NCI-H1930 (cell line): ENCODE measurements around the gene TRIM52.
"Not testable (repeated sequence)": the region's sequence is repeated elsewhere in the genome, so short reads cannot be mapped to it uniquely, and the experiment has no call there.

Experiments
- DNase-seq, 2 experiments: peaks; one replicate each; lab custom pipeline; 2025; lab: John Stamatoyannopoulos, UW

The TRIM52 gene

DNA sequence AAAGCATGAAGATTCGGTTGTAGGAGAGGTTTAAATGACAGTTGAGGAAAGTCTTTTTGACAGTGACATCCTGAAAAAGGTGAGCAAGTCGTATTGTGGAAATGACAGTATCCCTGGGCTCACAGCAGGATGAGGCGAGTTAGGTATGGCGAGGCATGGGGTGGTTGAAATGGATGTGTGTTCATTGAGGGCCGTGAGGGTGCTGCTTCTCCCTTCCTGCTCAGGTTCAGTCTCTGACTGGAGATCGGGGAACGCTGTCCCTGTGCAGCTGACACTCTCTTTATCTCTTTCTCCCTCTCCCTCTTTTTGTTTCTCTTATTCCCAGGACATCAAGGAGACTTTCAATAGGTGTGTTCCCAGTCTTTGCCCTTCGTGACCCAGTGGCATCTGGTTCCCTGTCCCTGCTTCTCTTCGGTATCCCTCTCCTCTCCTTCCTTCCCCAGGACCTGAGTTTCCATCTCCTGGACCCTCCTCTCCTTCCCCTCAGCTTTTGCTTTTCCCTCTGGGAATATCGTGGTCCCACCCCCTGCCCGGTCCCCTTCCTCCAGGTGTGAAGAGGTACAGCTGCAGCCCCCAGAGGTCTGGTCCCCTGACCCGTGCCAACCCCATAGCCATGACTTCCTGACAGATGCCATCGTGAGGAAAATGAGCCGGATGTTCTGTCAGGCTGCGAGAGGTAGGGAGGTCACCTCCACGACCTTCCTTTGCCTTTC lies 27.7 kb downstream of the TRIM52 start:
- DNase-seq, result no peak

DNA sequence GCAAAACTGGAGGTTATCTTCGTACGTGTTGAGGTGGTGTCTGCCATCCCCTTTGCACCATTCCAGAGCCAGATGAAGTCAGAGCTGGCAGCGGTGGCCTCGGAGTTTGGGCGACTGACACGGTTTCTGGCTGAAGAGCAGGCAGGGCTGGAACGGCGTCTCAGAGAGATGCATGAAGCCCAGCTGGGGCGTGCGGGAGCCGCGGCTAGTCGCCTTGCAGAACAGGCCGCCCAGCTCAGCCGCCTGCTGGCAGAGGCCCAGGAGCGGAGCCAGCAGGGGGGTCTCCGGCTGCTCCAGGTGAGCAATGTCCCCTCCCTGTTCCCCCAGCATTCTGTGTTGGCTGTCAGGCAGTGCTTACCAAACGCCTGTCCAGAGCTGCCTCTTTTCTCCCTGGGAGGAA lies 28.4 kb downstream of the TRIM52 start:
- DNase-seq, result no peak

DNA sequence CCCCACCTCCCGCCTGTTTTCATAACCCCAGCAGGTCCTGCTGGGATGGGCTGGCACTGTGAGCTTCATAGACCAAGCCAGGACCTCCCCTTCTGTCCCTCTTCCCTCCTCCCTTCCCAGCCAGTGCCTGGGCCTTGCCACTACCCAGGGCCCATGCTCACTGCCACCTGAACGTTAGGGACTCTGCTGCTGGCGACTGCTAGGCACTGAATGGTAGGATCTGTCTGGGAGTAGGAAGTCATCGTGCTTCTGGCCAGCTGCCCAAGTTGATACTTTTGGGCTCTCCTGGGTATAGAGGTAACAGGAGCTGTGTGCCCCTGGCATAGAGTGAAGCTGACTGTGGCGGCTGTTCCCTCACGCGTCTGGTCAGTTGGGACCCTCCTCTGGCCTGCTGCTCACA lies 29.5 kb downstream of the TRIM52 start:
- no peak for DNase-seq

DNA sequence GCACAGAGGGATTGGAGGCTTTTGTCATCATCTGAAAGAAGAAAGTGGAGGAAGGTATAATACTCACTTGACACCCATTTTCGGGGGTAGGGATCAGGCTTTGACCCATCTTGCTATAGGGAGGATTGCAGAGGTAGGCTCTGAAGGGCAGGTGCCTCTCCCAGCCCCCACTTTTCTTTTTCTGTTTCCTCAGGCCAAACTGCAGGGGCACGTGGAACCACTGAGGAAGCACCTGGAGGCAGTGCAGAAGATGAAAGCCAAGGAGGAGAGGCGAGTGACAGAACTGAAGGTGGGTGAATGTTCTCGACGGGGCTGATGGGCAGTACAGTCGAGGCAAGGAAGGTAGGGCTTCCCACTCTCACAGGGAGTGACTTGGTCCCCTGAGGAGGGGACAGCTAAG lies 30.4 kb downstream of the TRIM52 start:
- DNase-seq, result no peak

DNA sequence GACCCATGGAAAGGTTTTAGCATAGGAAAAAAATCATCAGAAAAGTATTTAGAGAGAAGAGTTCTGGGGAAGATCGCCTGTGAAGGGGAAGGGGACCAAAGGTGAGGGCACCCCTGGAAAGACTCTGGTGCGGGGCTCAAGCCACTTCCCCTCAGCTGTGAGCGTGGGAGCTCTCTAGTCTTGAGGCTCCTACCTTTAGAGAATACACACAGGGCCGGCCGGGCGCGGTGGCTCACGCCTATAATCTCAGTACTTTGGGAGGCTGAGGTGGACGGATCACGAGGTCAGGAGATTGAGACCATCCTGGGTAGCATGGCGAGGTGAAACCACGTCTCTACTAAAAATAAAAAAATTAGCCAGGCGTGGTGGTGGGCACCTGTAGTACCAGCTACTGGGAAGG lies 30.9 kb downstream of the TRIM52 start:
- no peak for DNase-seq

DNA sequence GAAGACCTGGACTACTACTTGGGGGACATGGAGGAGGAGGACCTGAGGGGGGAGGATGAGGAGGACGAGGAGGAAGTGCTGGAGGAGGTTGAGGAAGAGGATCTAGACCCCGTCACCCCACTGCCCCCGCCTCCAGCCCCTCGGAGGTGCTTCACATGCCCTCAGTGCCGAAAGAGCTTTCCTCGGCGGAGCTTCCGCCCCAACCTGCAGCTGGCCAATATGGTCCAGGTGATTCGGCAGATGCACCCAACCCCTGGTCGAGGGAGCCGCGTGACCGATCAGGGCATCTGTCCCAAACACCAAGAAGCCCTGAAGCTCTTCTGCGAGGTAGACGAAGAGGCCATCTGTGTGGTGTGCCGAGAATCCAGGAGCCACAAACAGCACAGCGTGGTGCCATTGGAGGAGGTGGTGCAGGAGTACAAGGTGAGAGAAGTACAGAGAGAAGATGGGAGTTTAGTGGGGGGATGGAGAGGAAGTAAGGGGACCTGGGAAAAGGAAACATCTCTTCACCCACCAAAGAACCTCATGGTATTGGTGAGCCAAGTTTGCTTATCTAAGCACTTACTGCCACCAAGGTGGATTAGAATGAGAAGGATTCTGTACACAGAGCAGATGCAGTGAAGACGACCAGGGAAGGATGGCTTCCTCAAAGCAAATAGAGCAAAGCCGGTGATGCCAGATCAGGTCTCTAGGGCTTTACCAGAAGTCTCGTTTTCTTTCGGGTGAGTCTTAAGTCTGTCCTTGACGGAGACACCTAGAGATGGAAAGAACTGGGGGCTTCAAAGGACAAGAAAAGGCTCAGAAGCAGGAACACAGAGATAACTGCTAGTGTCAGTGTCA lies 36.3 kb downstream of the TRIM52 start:
- no peak for DNase-seq

DNA sequence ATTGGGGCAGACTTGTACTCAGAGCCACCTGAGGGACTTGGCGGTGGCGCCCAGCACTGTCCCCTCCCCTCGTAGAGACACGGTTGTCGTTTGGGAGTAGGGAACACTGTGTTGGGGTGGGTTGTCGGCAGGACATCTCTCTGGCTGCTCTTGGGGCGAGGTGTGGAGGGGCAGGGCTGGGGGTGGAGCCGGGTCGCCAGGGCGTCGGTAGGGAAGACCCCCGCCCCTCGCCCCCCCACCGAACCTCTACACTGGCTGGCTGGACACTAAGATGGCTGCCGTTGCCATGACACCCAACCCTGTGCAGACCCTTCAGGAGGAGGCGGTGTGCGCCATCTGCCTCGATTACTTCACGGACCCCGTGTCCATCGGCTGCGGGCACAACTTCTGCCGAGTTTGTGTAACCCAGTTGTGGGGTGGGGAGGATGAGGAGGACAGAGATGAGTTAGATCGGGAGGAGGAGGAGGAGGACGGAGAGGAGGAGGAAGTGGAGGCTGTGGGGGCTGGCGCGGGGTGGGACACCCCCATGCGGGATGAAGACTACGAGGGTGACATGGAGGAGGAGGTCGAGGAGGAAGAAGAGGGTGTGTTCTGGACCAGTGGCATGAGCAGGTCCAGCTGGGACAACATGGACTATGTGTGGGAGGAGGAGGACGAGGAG lies 37.1 kb downstream of the TRIM52 start:
- DNase-seq, result no peak

DNA sequence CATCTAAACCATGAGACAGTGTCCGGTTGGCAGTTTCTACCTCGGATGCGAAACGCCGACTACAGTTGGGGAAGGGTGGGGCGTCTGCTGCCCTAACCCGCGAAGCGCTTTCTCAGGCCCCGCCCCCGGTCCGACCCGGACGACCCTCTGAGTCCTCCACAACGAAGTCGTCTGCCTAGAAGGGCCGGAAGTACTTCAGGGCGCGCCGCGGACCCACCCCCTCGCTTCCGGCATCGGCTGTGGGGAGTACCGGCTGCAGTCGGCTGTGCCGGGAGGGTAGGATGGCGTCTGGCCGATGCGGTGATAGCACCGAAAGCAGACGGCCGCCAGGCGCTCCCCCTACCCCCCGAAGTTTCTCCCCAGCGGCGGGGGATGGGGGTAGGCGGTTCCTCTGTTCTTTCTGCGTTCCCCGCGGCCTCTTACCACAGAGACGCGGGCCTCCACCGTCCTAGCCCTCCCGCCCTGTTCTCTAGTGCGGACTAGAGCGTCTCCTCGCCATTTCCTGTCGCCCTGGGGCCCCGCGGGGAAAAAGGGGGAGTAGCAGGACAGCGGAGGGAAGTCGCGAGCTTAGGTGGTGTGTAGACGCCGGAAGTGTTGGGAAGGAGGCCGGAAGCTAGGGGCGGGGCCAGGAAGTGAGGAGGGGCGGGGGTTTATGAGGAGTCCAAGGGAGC lies 37.8 kb downstream of the TRIM52 start, which contains the start of gene TRIM41:
Gene TRIM41, plus strand, starts transcription at position 224 of the 671 bp plus-strand sequence. CDS start 719 bp downstream, outside the sequence.
- no peak for DNase-seq

DNA sequence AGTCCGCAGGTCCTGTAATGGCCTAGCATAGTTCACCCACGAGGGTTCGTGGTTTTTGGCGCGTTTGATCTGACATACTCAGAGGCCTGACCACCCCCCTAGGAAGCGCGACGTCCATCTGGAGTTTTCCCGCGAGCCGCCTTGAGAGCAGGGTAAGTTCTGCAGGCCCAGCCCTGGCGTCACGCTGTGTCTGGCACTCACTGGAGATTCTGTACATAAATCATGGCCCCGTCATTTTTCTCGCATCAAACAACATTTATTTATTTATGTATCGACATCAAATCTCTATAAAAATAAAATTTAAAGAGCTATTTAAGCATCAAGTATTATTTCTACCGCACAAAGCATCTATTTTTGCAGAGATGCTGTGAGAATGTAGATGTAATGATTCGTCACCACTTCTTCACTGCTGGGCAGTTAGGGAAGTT lies 38.3 kb downstream of the TRIM52 start:
- DNase-seq, result no peak

DNA sequence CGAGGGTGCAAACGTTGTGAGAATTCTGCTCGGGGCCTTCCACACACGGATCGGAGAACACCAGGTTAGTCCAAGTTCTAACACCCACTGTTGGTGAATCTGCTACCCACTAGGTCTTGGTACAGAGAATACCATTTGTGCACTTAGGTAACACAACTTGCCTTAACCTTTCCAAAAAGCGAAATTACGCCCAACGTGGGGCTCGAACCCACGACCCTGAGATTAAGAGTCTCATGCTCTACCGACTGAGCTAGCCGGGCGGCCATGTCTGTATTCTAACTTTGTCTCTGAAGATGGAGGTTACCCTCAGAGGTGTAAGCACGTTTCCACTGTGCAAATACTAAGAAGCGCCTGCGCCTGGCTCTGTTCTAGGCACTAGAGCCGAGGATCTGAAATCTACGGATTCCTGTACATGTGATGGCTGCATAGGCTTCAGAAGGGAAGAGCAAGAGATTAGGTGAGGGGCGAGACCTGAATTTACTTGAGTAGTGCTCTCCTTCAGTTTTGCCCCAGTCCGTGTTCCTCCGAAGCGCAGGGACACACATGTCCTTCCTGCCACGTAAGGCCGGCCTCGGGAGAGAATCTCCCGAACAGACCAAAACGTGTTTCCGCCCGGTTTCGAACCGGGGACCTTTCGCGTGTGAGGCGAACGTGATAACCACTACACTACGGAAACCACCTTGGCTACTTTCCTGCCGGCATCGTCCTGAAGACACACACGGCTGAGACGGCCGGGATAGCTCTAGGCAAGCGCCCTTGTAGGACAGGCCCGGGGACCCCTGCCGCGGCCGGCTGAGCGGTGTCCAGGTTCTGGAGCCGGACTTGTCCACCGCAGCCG lies 38.9 kb downstream of the TRIM52 start:
- no peak for DNase-seq

DNA sequence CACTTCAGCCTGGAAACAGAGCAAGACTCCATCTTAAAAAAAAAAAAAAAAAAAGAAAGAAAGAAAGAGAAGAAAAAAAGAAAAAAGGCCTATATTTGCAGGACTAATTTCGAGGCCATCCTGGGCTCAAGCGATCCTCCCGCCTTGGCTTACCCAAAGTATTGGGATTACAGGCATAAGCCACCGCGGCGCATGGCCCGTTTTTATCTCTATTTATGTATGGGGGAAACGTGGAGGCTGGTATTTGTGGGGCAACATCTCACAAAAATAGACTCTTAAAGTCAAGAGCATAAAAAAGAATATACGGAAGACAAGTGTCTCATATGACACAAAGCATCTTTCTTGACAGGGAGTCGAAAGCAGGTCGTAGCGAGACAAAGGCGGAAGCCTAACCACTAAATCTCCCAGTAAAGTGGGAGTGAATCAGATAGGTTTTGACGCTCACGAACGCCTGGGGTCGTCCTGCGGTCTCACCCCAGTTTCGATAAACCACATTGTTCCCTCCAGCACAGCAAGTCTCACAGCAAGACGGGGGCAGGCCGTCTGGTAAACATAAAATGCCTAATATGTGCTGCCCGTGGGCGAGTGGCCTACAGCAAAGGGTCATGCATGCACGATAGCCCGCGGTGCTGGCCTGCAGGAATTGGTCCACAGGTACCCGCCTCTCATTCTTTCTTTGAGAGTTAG lies 39.7 kb downstream of the TRIM52 start:
- DNase-seq, result no peak

DNA sequence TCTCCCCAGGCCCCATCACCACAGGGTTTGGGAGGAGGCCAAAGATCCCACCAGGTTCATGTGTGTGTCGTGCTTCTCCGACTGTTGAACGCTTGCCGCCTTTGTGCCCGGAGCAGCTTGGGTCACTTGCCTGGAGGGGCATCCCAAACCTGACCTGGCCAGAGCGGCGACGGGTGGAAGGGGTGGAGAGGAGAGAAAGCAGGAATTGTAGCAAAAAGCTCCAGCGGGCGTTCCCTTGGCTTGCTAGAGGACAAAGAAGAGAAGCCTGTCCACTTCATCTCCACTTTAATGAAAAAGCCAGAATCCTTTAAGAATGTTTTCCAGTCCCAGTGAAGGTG lies 40.8 kb downstream of the TRIM52 start:
- DNase-seq, result no peak

DNA sequence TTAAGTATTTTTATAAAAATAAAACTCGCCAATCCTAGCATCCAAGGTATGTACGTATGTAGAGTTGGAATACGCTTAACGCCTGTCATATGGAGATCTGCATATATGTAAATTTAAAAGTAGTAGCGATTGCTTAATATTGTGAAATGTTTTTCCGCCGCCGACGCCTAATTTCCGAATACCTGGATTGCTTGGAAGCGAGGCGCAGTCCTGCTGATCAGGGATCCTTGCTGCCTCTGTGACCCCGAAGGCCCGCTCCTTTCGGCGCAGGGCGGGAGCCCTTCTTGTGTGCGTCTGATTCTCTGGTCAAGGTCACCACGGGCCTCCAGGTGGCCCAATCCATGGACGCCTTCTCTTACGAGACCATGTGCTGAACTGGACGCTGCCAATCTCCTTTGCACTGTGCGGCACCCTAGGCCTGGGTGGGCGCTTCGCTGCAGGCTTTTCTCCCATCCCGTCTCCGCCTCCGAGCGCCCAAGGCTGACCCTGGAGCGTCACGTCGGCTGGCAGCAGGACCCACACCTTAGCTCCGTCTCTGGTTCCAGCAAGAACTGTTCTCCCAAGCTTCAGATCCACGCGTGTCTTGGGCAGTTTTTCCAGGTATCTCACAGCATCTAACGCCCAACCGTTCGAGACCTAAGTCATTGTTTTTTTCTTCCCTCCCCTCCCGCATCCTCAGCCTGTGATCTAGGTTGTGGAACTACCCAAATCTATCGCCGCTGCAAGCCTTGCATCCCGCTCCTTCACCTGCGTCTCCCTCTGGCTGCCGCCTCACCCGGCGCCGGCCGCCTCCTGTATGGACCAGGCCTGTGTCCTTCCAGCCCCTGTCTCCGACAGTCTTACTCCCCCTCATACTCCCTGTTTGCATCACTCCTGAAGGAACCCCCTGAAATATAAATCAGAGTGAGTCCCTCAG lies 41.4 kb downstream of the TRIM52 start:
- no peak for DNase-seq

DNA sequence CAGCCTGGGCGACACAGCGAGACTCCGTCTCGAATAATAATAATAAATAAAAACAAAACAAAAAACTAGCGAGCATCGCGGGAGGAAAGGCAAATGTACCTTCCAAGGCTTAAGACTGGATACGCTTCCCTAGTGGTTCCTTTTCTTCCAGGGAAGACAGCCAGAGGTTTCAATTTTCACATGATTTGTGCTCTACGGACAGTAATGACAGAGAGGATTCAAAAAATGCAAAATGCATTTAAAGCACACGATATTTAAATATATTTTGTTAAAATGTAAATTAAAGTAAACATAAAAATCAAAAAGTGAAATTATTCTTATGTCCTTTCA lies 42.2 kb downstream of the TRIM52 start:
- DNase-seq, result no peak

DNA sequence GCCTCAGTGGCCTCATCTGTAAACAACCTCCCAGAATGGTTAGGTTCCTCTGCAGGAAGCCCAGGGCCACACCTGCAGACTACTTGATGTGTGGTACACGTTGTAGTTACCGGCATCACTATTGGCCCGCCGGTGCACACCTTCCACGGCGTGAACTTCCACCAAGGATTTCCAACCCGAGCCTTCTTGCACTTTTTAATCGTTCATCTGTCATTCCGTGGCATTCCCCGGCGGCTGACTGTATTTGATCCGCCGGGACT lies 43.2 kb downstream of the TRIM52 start:
- DNase-seq, result no peak

DNA sequence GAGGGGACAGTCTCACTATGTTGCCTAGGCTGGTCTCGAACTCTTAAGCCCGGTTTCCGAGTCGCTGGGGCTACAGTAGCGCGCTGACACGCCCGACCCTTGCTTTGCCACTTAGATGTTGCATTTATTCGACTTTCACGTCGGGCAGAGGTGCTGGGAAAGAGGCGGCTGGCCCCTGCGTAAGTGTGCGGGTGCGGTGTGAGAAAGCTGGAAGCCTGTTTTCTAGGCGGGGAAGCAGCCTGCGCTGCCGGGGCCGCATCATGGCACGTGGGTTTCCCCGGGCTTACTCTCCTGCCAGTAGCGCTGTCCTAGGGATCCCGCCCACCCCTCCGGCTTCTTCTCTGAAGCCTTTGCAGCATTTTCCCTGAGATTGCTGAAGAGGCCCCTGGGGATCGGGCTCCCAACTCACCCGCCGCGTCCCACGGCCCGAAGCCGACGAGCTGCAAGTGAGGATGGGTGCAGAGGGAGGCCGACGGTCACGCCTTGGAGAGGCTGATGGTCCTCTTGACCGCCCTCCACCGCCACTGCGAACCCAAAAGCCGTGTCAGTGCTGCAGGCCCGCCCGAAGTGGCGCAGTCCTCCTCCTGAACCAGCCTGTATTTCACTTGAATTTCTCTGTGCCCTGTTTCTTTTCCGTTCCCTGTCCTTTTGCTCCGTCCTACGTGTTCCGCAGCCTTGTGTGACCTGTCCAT lies 43.7 kb downstream of the TRIM52 start:
- no peak for DNase-seq

DNA sequence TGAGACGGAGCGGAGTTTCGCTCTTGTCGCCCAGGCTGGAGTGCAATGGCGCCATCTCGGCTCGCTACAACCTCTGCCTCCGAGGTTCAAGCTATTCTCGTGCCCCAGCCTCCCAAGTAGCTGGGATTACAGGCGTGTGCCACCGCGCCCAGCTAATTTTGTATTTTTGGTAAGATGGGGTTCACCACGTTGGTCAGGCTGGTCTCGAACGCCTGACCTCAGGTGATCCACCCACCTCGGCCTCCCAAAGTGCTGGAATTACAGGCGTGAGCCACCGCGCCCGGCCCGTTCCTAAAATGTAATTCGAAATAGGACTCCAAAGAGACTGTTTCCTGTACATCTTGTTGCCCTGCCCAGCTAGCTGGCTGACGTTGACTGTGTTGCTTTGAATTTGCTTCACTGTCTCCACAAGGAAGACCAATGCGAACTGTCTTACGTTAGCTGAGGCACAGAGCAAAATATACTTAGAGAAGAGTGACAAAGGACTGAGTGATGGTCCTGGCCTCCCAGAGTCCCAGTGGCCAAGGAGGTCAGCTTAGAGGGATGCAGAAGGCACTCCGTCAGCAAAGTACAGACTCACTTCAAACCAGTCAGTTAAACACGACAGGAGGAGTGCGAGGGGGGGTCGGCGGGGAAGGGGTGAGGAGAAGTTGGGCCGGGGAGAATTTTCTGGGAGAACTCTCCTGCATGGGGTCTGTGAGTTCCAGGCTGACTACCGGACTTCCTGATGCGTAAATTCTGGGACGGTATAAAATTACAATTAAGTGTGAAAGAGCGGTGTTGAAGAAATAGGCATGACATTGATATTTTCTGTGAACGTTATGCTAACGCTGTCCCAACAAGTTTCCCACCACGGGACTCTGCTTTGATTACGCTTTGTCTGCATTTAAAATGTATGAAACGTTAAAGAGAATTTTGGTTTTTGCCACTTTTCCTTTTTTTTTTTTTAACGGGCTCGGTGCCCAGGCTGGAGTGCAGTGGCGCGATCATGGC lies 44.6 kb downstream of the TRIM52 start:
- no peak for DNase-seq

DNA sequence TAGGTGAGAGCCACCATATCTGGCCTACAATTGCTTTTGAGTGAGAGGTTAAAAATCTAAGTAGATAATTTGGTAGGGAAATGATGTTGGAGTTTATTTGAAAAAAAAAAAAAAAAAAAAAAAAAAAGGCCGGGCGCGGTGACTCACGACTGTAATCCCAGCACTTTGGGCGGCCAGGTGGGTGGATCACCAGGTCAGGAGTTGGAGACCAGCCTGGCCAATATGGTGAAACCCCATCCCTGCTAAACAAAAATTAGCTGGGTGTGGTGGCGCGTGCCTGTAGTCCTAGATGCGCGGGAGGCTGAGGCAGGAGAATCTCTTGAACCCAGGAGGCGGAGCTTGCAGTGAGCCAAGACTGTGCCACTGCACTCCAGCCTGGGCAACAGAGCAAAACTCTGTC lies 46.7 kb downstream of the TRIM52 start:
- DNase-seq, result not testable (repeated sequence)
